NOMO-1 treated with DMSO at 0.1 percent for 48 hours (cell line): ENCODE measurements around the gene GRID2IP.

ENCODE experiments used
- DNase-seq: peaks from one replicate; lab custom pipeline; 2025; ENCODE audit not compliant: unreplicated experiment; lab: John Stamatoyannopoulos, UW

The GRID2IP gene

GRCh38 chr7:6563936-6564770 is 12.9 kb upstream of the GRID2IP start:
- DNase-seq, result no peak

- no peak for DNase-seq
Observed at GRCh38 chr7:6562106-6562505, 10.8 kb upstream of the GRID2IP start.

- no peak for DNase-seq
Observed at GRCh38 chr7:6559896-6560295, 8.6 kb upstream of the GRID2IP start.

- DNase-seq, result peak; percentile 12
Observed at GRCh38 chr7:6558837-6559236, 7.6 kb upstream of the GRID2IP start.

- DNase-seq, result no peak
Observed at GRCh38 chr7:6556196-6556595, 4.9 kb upstream of the GRID2IP start.

- no peak for DNase-seq
Observed at GRCh38 chr7:6554848-6555247, 3.6 kb upstream of the GRID2IP start.

GRCh38 chr7:6553448-6554044 is 2.3 kb upstream of the GRID2IP start:
- no peak for DNase-seq

GRCh38 chr7:6547400-6547799 is 3.9 kb downstream of the GRID2IP start:
- no peak for DNase-seq

- DNase-seq, result peak; percentile 16
Observed at GRCh38 chr7:6546498-6547251, 4.6 kb downstream of the GRID2IP start.

GRCh38 chr7:6545398-6546126 is 5.7 kb downstream of the GRID2IP start:
- DNase-seq, result peak; percentile 56

- no peak for DNase-seq
Observed at GRCh38 chr7:6542368-6542767, 8.9 kb downstream of the GRID2IP start.

GRCh38 chr7:6536262-6537260 is 14.7 kb downstream of the GRID2IP start:
- no peak for DNase-seq

- DNase-seq, result no peak
Observed at GRCh38 chr7:6533893-6534495, 17.3 kb downstream of the GRID2IP start.

GRCh38 chr7:6532516-6532915 is 18.7 kb downstream of the GRID2IP start:
- DNase-seq, result no peak

GRCh38 chr7:6531492-6532279 is 19.6 kb downstream of the GRID2IP start:
- DNase-seq, result no peak

- DNase-seq, result no peak
Observed at GRCh38 chr7:6530626-6531491, 20.4 kb downstream of the GRID2IP start.

GRCh38 chr7:6529643-6530042 is 21.6 kb downstream of the GRID2IP start:
- DNase-seq, result no peak
